ENCODE data around the gene DNAH8. TPM values are rescaled to one million over a fixed set of nuclear protein-coding genes. Genes with fewer than 3 reads are reported as not detected.

Gene DNAH8
- total RNA-seq, 4 donors from 2014 or later = not detected

DNA sequence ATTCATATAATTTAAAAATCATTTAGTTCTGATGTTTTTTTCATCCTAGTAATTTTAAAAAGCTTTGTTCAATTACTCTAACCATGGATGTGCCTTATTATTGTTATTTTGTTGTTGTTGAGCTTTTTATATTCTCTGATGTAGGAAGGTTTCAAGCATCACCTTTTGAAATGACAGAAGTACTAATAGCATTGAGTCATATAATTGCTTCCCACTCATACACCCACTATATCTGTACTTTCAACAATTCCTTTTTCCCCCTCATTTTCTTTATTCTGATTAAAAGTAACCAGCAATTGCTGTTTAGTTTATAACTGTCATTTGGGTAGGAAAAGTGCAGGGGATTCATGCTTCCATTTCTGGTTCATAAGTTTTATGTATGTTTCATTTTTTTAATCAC lies 38.6 kb downstream of the DNAH8 start:
- no peaks in the 10 kb centered on the region for H3K9me3 ChIP-seq
- H3K36me3 ChIP-seq = no peaks in the 10 kb centered on the region
- intact Hi-C loops (cut with DNase I; ENCODE audit: low total_unique reads) (no loop called here), in situ Hi-C loops (cut with MboI; ENCODE audit: low sequenced_read_pairs in 4 of 4) (no loop called here)
- H3K27me3 ChIP-seq = no peaks in the 10 kb centered on the region
- no peak for ATAC-seq
- H3K4me1 ChIP-seq = no peaks in the 10 kb centered on the region
- no peak overlapping the region for H3K27ac ChIP-seq
- TF ChIP-seq POLR2A (IDR thresholded peaks at IDR 0.05) = no peak
- TF ChIP-seq, protein P1, sequence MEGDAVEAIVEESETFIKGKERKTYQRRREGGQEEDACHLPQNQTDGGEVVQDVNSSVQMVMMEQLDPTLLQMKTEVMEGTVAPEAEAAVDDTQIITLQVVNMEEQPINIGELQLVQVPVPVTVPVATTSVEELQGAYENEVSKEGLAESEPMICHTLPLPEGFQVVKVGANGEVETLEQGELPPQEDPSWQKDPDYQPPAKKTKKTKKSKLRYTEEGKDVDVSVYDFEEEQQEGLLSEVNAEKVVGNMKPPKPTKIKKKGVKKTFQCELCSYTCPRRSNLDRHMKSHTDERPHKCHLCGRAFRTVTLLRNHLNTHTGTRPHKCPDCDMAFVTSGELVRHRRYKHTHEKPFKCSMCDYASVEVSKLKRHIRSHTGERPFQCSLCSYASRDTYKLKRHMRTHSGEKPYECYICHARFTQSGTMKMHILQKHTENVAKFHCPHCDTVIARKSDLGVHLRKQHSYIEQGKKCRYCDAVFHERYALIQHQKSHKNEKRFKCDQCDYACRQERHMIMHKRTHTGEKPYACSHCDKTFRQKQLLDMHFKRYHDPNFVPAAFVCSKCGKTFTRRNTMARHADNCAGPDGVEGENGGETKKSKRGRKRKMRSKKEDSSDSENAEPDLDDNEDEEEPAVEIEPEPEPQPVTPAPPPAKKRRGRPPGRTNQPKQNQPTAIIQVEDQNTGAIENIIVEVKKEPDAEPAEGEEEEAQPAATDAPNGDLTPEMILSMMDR (IDR thresholded peaks at IDR 0.05 in 4 of 5, conservative IDR thresholded peaks at IDR 0.05 in 1 of 5) = no peak
- H3K4me3 ChIP-seq = no peak overlapping the region
- DNase-seq = no peak

DNA sequence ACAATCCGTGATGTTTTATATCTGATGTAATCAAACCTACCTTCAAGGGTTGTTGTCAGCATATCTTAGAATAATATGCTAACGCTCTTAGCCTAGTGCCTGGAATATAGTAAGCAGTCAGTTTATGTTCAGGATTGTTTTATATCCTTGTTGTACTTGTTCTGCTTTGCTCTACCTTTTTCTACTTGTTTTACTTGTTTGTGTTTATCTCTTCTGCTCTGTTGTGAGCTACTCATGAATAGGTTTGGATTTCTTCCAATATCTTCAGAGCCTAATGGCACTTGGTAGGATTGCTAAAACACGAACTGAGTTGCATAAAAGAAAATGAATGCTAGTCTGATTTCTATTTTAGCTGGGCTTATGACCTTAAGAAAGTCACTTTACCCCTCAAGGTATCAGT lies 40.1 kb downstream of the DNAH8 start:
- TF ChIP-seq POLR2A (IDR thresholded peaks at IDR 0.05) = no peak
- TF ChIP-seq, protein P1 (IDR thresholded peaks at IDR 0.05 in 4 of 5, conservative IDR thresholded peaks at IDR 0.05 in 1 of 5) = no peak
- no peaks in the 10 kb centered on the region for H3K9me3 ChIP-seq
- ATAC-seq = no peak
- intact Hi-C loops (cut with DNase I; ENCODE audit: low total_unique reads) = no loop called here
- no peak for DNase-seq
- no peaks in the 10 kb centered on the region for H3K36me3 ChIP-seq
- no peak overlapping the region for H3K4me3 ChIP-seq
- no peaks in the 10 kb centered on the region for H3K4me1 ChIP-seq
- H3K27ac ChIP-seq = no peak overlapping the region
- in situ Hi-C loops (cut with MboI; ENCODE audit: low sequenced_read_pairs in 4 of 4) = no loop called here
- H3K27me3 ChIP-seq = no peaks in the 10 kb centered on the region

DNA sequence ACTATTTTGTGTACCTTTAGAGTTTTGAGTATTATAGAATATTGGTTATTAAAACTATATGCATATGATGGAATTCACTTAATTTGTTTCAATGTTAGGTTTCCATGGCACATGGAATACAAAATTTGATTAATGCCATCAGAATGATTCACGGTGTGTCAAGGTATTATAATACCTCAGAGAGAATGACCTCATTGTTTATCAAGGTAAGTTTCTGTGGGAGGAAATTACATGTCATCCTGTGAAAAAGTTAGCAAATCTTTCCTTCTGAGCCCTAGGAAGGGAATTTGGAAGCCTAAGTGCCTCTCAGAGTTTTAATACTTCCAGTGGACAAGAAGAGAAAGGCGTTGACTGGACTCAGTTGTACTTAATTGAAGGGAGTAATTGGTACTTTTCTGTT lies 40.8 kb downstream of the DNAH8 start:
- no peaks in the 10 kb centered on the region for H3K4me1 ChIP-seq
- H3K27ac ChIP-seq = no peak overlapping the region
- intact Hi-C loops (cut with DNase I; ENCODE audit: low total_unique reads) = no loop called here
- in situ Hi-C loops (cut with MboI; ENCODE audit: low sequenced_read_pairs in 4 of 4) = no loop called here
- H3K4me3 ChIP-seq = no peak overlapping the region
- ATAC-seq (no peak), DNase-seq (no peak)
- H3K27me3 ChIP-seq = no peaks in the 10 kb centered on the region
- no peak for TF ChIP-seq POLR2A (IDR thresholded peaks at IDR 0.05)
- TF ChIP-seq, protein P1 (IDR thresholded peaks at IDR 0.05 in 4 of 5, conservative IDR thresholded peaks at IDR 0.05 in 1 of 5) = no peak
- H3K9me3 ChIP-seq = no peaks in the 10 kb centered on the region
- H3K36me3 ChIP-seq = no peaks in the 10 kb centered on the region

DNA sequence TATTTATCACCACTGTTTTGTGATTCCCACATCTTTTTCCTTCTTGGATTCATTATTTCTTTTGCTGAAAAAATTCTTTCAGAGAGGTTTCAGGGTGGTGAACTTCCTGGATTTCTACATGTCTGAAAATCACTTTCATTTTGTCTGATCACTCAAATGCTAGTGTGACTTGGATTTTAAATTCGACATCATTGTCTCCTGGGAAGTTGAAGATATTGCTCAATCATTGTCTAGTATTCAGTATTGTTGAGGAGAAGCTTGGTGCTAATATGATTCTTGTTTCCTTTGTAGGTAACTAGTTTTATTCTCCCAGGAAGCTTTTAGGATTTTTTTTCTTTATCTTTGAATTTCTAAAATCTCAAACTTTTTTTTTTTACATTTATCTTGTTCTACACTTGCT lies 45.0 kb downstream of the DNAH8 start:
- Histone ChIP-seq H3K27ac (no peak overlapping the region), H3K27me3 (no peaks in the 10 kb centered on the region), H3K36me3 (no peaks in the 10 kb centered on the region), H3K4me3 (no peak overlapping the region), H3K4me1 (no peaks in the 10 kb centered on the region), H3K9me3 (no peaks in the 10 kb centered on the region)
- DNase-seq (no peak), ATAC-seq (no peak)
- intact Hi-C loops (cut with DNase I; ENCODE audit: low total_unique reads) = no loop called here
- in situ Hi-C loops (cut with MboI; ENCODE audit: low sequenced_read_pairs in 4 of 4) = no loop called here
- TF ChIP-seq POLR2A (IDR thresholded peaks at IDR 0.05) = no peak
- TF ChIP-seq, protein P1 (IDR thresholded peaks at IDR 0.05 in 4 of 5, conservative IDR thresholded peaks at IDR 0.05 in 1 of 5) = no peak

DNA sequence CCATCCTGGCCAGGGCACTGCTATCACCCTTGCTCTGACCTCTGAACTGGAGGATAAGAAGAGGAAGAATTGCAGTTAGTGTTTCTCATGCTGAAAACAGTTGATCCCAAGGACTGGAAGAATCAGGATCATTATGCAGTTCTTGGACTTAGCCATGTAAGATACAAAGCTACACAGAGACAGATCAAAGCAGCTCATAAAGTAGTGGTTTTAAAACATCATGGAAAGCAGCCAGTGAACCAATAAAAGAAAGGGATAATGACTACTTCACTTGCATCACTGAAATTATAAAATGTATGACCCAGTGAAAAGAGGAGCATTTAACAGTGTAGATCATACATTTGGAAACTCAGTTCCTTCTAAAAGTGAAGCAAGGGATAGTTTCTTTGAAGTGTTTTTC lies 47.7 kb downstream of the DNAH8 start:
- H3K27me3 ChIP-seq = no peaks in the 10 kb centered on the region
- ATAC-seq = no peak
- H3K36me3 ChIP-seq = no peaks in the 10 kb centered on the region
- TF ChIP-seq, protein P1 (IDR thresholded peaks at IDR 0.05 in 4 of 5, conservative IDR thresholded peaks at IDR 0.05 in 1 of 5) = no peak
- no peak for TF ChIP-seq POLR2A (IDR thresholded peaks at IDR 0.05)
- H3K9me3 ChIP-seq = no peaks in the 10 kb centered on the region
- in situ Hi-C loops (cut with MboI; ENCODE audit: low sequenced_read_pairs in 4 of 4) (no loop called here), intact Hi-C loops (cut with DNase I; ENCODE audit: low total_unique reads) (no loop called here)
- H3K4me3 ChIP-seq = no peak overlapping the region
- DNase-seq = no peak
- H3K4me1 ChIP-seq = no peaks in the 10 kb centered on the region
- H3K27ac ChIP-seq = no peak overlapping the region

Data from gastrocnemius medialis (tissue), 4 donors.